Measurements from ENCODE around the gene ZNF790.

The ZNF790 gene

DNA sequence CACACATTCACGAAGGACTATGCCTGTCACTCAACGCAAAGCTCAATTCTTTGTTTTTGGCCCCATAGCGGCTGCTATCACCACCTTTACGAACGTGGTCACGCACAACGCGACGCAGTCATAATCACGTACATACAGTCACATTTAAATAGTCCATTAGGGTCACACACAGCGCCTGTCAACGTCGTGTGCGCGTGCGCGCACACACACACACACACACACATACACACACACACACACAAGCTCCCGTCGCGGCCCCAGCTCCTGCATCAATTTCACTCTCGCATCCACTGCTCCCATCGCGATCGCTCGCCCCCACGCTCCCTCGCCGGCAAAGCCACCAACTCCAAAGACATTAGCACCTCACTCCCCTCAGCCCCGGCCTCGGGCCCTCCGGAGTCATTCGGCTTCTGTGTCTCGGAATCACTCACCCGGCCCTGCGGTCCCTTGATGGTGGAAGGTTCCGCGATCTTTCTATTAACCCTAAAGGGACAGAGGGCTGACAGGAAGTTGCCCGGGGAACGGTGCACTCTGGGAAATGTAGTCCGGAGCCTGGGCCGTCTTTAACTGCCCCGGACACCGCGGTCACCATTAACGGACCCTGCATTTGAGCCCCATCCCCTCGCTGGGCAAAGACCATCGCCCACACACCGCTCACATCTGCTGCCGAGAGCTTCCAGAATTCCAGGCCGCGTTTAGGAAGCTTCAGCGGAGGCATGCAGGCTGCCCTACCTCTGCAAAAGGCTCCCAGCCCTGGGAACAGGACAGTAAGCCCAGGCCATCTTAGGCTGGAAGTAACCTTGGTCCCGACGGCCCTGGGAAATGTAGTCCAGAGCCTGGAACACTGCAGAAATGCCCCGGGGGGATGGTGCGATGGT, at the start of gene ZNF790:
Gene ZNF790, minus strand, starts transcription at position 482 of the 878 bp plus-strand sequence. CDS start 12,768 bp downstream, outside the sequence.
- H3K36me3 ChIP-seq (ENCODE audit: control insufficient read depth, insufficient read depth, low read length), result peaks cover 12% of the 10 kb centered on the region
- peak within 1 kb of the TSS; percentile 76 for H3K9ac ChIP-seq (ENCODE audit: low read length)
- H3K4me3 ChIP-seq (ENCODE audit: low read length), result peak within 1 kb of the TSS; percentile 79
- no peaks in the 10 kb centered on the region for H3K4me1 ChIP-seq (ENCODE audit: control insufficient read depth, insufficient read depth, low read length)
- no peaks in the 10 kb centered on the region for H3K27me3 ChIP-seq (ENCODE audit: control insufficient read depth, insufficient read depth, low read length)
- H3K27ac ChIP-seq (ENCODE audit: low read depth, low read length), result peak within 1 kb of the TSS; percentile 85

DNA sequence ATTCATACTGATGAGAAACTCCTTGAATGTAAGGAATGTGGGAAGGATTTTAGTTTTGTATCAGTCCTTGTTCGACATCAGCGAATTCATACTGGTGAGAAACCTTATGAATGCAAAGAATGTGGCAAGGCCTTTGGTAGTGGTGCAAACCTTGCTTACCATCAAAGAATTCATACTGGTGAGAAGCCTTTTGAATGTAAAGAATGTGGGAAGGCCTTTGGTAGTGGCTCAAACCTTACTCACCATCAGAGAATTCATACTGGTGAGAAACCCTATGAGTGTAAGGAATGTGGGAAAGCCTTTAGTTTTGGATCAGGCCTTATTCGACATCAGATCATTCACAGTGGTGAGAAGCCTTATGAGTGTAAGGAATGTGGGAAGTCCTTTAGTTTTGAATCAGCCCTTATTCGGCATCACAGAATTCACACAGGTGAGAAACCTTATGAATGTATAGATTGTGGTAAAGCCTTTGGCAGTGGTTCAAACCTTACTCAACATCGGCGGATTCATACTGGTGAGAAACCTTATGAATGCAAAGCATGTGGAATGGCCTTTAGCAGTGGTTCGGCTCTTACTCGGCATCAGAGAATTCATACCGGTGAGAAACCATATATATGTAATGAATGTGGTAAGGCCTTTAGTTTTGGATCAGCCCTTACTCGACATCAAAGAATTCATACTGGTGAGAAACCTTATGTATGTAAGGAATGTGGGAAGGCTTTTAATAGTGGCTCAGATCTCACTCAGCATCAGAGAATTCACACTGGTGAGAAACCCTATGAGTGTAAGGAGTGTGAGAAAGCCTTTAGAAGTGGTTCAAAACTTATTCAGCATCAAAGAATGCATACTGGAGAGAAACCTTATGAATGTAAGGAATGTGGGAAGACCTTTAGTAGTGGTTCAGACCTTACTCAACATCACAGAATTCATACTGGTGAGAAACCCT, 39.1 kb upstream of the ZNF790 start:
- Histone ChIP-seq H3K9ac (ENCODE audit: low read length) (no peak overlapping the region), H3K27me3 (ENCODE audit: control insufficient read depth, insufficient read depth, low read length) (no peaks in the 10 kb centered on the region), H3K4me1 (ENCODE audit: control insufficient read depth, insufficient read depth, low read length) (no peaks in the 10 kb centered on the region), H3K36me3 (ENCODE audit: control insufficient read depth, insufficient read depth, low read length) (peaks cover 34% of the 10 kb centered on the region), H3K27ac (ENCODE audit: low read depth, low read length) (no peak overlapping the region), H3K4me3 (ENCODE audit: low read length) (peak overlapping the region; percentile 11)

- no peaks in the 10 kb centered on the region for H3K27me3 ChIP-seq (ENCODE audit: control insufficient read depth, insufficient read depth, low read length)
- H3K4me1 ChIP-seq (ENCODE audit: control insufficient read depth, insufficient read depth, low read length), result peaks cover 2% of the 10 kb centered on the region
- H3K36me3 ChIP-seq (ENCODE audit: control insufficient read depth, insufficient read depth, low read length), result peaks cover 2% of the 10 kb centered on the region
- no peak overlapping the region for H3K9ac ChIP-seq (ENCODE audit: low read length)
- no peak overlapping the region for H3K27ac ChIP-seq (ENCODE audit: low read depth, low read length)
- peak overlapping the region; percentile 94 for H3K4me3 ChIP-seq (ENCODE audit: low read length)
These were observed 13.7 kb upstream of the ZNF790 start for GRCh38 chr19:36851898-36852297.

DNA sequence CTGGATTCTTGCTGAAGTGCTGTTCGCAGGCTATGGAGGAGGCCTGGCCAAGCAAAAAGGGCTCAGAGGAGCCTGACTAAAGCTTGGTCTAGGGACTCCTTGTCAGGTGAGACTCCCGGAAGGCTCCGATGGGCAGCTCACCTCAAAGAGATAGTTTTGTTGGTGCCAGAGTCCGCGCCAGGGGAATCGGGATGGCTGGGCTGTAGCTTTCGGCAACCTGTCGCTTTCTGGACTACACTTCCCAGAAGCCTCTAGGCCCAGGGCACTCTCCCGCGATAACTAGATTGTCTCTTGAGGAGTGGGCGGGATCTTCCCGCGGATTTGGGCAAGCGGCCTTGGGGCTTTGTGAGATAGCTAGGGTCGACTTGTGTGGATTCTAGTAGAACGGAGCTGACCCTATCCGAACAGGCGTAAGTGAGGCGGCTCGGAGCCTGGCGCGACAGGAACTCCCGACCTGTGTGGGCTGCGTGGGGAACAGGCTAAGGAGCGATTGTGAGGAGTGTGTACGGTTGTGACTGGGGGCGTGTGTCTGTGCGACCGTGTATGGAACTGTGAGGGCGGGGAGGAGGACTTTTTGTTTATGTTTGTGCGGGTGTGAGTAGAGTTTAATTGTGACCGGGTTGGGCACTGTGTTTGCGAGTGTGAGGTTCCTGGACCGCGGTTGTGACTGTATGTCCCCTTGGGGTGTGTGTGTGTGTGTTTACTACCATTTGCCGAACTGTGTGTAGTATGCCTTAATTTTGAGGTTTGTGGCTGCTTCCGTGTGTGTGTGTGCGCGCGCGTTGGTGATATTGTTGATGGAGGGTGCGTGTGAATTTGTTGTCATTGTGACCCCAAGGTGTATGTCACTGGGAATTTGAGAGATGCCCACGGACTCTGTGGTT, 12.6 kb upstream of the ZNF790 start, which contains the start of gene ZNF345:
Gene ZNF345, plus strand, starts transcription at position 318 of the 884 bp plus-strand sequence. CDS start 25,955 bp downstream, outside the sequence.
- Histone ChIP-seq H3K27me3 (ENCODE audit: control insufficient read depth, insufficient read depth, low read length) (no peaks in the 10 kb centered on the region), H3K27ac (ENCODE audit: low read depth, low read length) (peak within 1 kb of the TSS; percentile 86), H3K9ac (ENCODE audit: low read length) (peak within 1 kb of the TSS; percentile 88), H3K4me3 (ENCODE audit: low read length) (peak within 1 kb of the TSS; percentile 94), H3K4me1 (ENCODE audit: control insufficient read depth, insufficient read depth, low read length) (peaks cover 2% of the 10 kb centered on the region), H3K36me3 (ENCODE audit: control insufficient read depth, insufficient read depth, low read length) (peaks cover 2% of the 10 kb centered on the region)

GRCh38 chr19:36849701-36850558, 11.7 kb upstream of the ZNF790 start:
- Histone ChIP-seq H3K9ac (ENCODE audit: low read length) (peak overlapping the region; percentile 59), H3K27ac (ENCODE audit: low read depth, low read length) (peak overlapping the region; percentile 86), H3K4me3 (ENCODE audit: low read length) (peak overlapping the region; percentile 94), H3K36me3 (ENCODE audit: control insufficient read depth, insufficient read depth, low read length) (peaks cover 2% of the 10 kb centered on the region), H3K27me3 (ENCODE audit: control insufficient read depth, insufficient read depth, low read length) (no peaks in the 10 kb centered on the region), H3K4me1 (ENCODE audit: control insufficient read depth, insufficient read depth, low read length) (peaks cover 2% of the 10 kb centered on the region)

DNA sequence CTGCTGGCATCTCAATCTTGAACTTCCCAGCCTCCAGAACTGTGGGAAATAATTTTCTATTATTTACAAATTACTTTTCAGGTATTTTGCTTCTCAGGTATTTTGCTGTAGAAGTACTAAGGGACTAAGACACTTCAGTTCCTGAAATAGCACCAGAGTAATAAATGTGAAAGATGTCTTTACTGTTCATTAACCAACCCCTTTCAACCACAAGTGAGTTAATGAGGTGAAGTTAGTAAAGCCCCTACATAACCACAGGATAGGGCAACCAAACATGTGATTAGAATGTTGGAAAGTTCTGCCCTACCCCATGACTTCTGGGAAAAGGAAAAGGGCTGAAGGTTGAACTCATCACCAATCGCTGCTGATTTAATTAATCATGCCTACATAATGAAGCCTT, 9.8 kb upstream of the ZNF790 start:
- no peaks in the 10 kb centered on the region for H3K36me3 ChIP-seq (ENCODE audit: control insufficient read depth, insufficient read depth, low read length)
- peaks cover 2% of the 10 kb centered on the region for H3K4me1 ChIP-seq (ENCODE audit: control insufficient read depth, insufficient read depth, low read length)
- no peak overlapping the region for H3K4me3 ChIP-seq (ENCODE audit: low read length)
- no peak overlapping the region for H3K9ac ChIP-seq (ENCODE audit: low read length)
- no peaks in the 10 kb centered on the region for H3K27me3 ChIP-seq (ENCODE audit: control insufficient read depth, insufficient read depth, low read length)
- no peak overlapping the region for H3K27ac ChIP-seq (ENCODE audit: low read depth, low read length)

DNA sequence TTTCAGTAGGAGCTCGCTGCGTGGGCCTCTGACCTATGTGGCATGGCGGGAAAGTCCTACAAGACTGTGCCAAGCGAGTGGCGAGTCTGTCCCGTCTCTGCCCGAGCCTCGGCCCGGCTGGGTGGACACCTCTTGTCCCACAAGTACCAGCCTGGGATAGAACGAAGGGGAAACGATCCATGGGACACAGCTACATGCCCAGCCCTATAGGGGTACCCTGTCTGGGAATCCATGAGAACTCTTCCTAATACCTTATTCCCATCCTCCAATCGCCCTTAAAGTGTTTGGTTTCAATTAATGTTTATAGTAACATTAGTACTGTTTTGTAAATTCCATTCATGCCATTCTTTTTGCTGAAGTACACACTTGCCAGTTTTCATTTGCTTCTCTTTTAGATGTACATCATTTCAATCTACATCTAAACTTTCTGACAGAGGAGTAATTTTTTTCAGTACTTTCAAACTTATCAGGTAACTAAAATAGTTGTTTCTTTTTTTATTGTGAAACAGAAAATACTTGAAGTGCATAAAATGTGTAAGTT, 667 bp upstream of the ZNF790 start:
- H3K4me3 ChIP-seq (ENCODE audit: low read length), result peak overlapping the region; percentile 79
- no peaks in the 10 kb centered on the region for H3K4me1 ChIP-seq (ENCODE audit: control insufficient read depth, insufficient read depth, low read length)
- peak overlapping the region; percentile 85 for H3K27ac ChIP-seq (ENCODE audit: low read depth, low read length)
- H3K9ac ChIP-seq (ENCODE audit: low read length), result no peak overlapping the region
- H3K27me3 ChIP-seq (ENCODE audit: control insufficient read depth, insufficient read depth, low read length), result no peaks in the 10 kb centered on the region
- peaks cover 7% of the 10 kb centered on the region for H3K36me3 ChIP-seq (ENCODE audit: control insufficient read depth, insufficient read depth, low read length)

GRCh38 chr19:36837176-36837905, 846 bp downstream of the ZNF790 start:
- peaks cover 13% of the 10 kb centered on the region for H3K36me3 ChIP-seq (ENCODE audit: control insufficient read depth, insufficient read depth, low read length)
- no peaks in the 10 kb centered on the region for H3K4me1 ChIP-seq (ENCODE audit: control insufficient read depth, insufficient read depth, low read length)
- peak overlapping the region; percentile 85 for H3K27ac ChIP-seq (ENCODE audit: low read depth, low read length)
- H3K27me3 ChIP-seq (ENCODE audit: control insufficient read depth, insufficient read depth, low read length), result no peaks in the 10 kb centered on the region
- peak overlapping the region; percentile 76 for H3K9ac ChIP-seq (ENCODE audit: low read length)
- H3K4me3 ChIP-seq (ENCODE audit: low read length), result peak overlapping the region; percentile 79

DNA sequence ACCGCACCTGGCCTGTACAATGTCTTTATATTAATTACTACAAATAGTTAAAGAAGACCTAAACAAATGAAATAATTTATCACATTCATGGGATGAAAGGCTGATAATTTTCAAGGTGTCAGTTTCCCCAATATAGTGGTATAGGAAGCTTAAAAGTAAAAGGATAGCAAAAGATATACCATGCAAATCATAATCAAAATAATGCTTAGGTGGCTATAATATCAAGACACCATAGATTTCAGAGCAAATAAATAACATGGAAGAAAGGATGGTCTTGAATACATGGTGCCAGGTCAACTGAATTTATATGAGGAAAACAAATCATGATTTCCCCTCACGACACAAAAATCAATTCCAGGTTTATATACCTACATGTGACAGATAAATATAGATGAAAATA, 4.8 kb downstream of the ZNF790 start:
- H3K4me1 ChIP-seq (ENCODE audit: control insufficient read depth, insufficient read depth, low read length), result no peaks in the 10 kb centered on the region
- no peaks in the 10 kb centered on the region for H3K27me3 ChIP-seq (ENCODE audit: control insufficient read depth, insufficient read depth, low read length)
- H3K4me3 ChIP-seq (ENCODE audit: low read length), result no peak overlapping the region
- H3K36me3 ChIP-seq (ENCODE audit: control insufficient read depth, insufficient read depth, low read length), result peaks cover 22% of the 10 kb centered on the region
- no peak overlapping the region for H3K27ac ChIP-seq (ENCODE audit: low read depth, low read length)
- H3K9ac ChIP-seq (ENCODE audit: low read length), result no peak overlapping the region

- H3K4me3 ChIP-seq (ENCODE audit: low read length), result no peak overlapping the region
- peaks cover 38% of the 10 kb centered on the region for H3K36me3 ChIP-seq (ENCODE audit: control insufficient read depth, insufficient read depth, low read length)
- no peak overlapping the region for H3K9ac ChIP-seq (ENCODE audit: low read length)
- H3K4me1 ChIP-seq (ENCODE audit: control insufficient read depth, insufficient read depth, low read length), result no peaks in the 10 kb centered on the region
- no peaks in the 10 kb centered on the region for H3K27me3 ChIP-seq (ENCODE audit: control insufficient read depth, insufficient read depth, low read length)
- no peak overlapping the region for H3K27ac ChIP-seq (ENCODE audit: low read depth, low read length)
These were observed 16.4 kb downstream of the ZNF790 start for GRCh38 chr19:36821758-36822157.

All from rectal smooth muscle tissue (tissue), 1 donor.